Central memory CD4-positive, alpha-beta T cell (primary cell): ENCODE data around the gene SLC39A7.
A peak's percentile ranks its signal among the peaks of the same experiment; 100 is the strongest.

ENCODE experiments used
- DNase-seq: peaks from one replicate; pipeline ENCODE4 v3.0.0; 2022
- total RNA-seq, 3 experiments: gene quantifications; one replicate each; lab custom pipeline; 2026; lab: John Stamatoyannopoulos, UW

SLC39A7 gene, protein sequence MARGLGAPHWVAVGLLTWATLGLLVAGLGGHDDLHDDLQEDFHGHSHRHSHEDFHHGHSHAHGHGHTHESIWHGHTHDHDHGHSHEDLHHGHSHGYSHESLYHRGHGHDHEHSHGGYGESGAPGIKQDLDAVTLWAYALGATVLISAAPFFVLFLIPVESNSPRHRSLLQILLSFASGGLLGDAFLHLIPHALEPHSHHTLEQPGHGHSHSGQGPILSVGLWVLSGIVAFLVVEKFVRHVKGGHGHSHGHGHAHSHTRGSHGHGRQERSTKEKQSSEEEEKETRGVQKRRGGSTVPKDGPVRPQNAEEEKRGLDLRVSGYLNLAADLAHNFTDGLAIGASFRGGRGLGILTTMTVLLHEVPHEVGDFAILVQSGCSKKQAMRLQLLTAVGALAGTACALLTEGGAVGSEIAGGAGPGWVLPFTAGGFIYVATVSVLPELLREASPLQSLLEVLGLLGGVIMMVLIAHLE
- total RNA-seq: 24.1 to 93.3 (median 44.1) reads per million in 3 experiments

DNA sequence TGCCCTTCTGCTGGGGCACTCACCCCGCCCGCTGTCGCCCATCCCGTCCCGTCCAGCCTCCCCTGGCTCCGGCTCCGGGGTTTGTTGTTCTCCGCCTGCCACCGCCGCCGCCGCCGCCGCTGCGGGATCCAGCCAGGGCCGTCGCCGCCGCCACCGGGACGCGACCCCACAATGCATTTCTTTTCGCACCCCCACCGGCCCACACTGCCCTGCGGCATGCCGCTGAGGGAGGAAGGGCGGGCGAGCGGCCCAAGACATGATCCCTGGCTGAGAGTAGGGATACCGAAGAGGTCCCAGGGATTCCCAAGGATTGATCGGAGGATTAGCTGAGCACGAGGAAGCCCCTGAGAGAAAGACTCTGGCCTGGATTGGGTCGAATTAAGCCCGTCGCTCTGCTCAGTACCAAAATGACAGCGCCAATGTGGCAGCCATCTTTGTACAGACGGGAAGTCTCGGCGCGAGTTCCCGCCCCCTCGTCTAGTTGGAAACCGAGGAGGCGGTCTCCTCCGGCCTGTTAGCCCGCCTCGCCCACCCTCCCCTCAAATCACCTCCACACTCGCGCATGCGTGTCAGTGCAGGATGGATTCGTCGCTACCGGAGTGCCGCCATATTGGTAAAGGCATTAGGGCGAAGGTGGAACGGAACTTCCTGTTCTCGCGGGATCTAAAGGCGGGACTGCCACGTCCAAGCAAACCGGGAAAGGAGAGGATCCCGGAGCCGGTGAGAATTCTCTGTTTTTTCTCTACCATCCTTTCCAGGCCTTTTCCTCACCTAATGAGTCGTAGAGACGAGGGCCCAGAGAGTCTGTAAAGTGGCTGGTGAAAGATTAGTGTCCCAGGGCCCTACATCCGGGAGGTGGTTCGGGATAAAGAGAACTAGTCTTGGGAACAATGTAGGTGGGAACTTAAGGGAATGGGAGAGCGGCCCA, at the start of gene SLC39A7, which contains the start of gene RXRB:
Gene SLC39A7, plus strand, starts transcription at position 649 of the 928 bp plus-strand sequence. CDS start 379 bp downstream, outside the sequence.
Gene RXRB, minus strand, starts transcription at position 447 of the 928 bp plus-strand sequence. Its CDS starts 189 bp downstream, at position 258.
- peak; percentile 98 for DNase-seq

- no peak for DNase-seq
Observed at GRCh38 chr6:33151050-33151449, 49.6 kb upstream of the SLC39A7 start.

DNA sequence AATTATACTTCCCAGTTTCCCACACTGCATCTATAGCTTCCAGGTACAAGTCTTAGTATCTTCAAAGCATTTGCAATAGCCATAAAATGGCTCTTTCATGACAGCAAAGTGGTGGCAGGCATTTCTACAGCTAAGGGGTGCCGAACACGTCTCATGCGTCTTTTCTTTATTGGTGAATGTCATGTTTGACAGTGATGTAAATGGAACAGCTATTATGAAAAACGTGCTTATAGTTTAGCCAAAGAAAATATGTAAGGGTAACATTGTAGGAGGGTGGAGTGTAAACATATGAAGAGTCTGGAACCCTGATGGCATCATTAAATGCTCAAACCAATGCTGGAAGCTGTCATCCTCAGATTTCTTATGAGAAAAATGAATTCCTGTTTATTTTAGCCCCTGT, 46.3 kb upstream of the SLC39A7 start:
- DNase-seq: no peak

DNA sequence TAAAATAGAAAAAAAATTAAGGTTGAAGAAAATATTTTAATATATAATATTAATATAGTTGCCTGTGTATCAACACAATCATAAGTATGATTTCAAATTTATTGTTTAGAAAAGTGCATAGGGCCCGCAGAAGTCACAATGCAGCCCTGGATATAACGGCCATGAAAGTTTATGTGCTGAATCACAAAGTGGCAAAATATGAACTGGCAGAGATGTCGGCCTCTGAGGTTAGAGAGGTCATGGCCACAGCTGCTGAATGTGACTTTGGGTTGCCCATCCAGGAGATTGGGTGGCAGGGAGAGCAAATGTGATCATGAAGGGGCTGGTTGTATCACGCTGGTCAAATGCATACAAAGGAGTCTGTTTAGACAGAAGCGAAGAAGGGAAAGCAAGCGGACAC, 44.1 kb upstream of the SLC39A7 start:
- DNase-seq: no peak

- no peak for DNase-seq
Observed at GRCh38 chr6:33156964-33157363, 43.7 kb upstream of the SLC39A7 start.

GRCh38 chr6:33160096-33160495, 40.6 kb upstream of the SLC39A7 start:
- DNase-seq: no peak

- DNase-seq: no peak
Observed at GRCh38 chr6:33160728-33161344, 39.8 kb upstream of the SLC39A7 start.

DNA sequence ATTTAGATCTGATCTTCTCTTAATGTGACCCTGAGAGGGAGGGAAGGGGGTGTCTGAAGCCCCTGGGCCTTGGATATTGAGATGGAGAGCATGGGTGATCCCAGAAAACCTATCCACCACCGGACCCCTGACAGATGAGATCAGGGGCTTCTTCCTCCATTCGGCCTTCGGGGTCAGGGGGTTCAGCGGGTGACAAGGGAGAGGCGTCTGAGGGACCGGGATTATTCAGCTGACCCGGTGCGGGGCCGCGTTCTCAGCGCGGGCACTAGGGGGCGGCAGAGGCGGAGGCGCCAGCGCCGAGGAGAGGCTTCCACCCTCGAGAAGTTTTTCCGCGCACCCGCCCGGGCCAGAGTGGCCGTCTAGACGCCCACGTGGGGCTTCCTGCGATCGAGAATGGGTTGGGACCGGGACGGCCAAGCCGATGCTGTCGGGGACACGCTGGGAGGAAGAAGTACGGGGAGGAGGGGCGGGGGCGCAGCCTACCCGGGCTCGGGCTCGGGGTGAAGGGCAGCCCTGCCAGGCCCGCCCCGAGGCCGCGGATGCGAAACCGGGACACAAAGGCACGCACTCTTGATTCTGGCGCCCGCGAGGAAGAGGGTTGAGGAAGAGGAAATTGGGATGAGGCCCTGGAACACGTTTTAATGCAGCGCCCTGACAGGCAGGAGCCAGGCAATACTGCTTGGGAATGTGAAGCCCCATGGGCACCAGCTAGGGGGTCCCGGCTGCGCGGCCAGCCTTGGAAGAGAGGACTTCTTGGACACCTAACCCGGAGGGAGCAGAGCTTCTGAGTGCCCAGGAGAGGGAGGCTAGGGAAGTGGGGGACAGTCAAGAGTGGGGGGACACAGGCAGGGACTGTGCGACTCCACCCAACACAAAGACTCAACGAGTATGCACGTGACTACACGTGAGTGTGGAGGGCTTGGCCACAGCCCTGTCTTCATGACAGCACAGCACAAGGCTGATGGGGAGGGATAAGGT, 39.0 kb upstream of the SLC39A7 start:
- DNase-seq: peak; percentile 73

- no peak for DNase-seq
Observed at GRCh38 chr6:33163540-33163939, 37.1 kb upstream of the SLC39A7 start.

DNA sequence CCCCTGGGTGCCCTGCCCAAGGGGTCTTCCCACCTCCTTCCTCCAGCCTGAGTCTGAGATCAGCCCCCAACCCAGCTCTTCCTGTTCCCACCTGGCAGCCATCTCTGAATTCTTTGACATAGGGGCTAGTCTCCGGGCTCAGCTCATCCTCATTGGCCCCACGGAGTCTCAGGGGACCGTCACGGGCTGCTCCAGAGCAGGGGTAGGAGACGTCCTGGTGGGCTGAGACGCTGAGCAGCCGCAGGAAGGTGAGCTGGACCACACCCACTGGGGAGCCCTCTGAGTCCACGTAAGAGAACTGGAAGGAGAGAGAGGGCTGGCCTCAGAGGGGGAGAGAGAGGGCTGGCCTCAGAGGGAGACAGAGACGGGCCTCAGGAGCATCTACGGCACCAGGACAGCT, 36.5 kb upstream of the SLC39A7 start:
- DNase-seq: no peak

- no peak for DNase-seq
Observed at GRCh38 chr6:33164665-33165373, 35.8 kb upstream of the SLC39A7 start.

GRCh38 chr6:33165581-33166258, 34.9 kb upstream of the SLC39A7 start:
- no peak for DNase-seq

DNA sequence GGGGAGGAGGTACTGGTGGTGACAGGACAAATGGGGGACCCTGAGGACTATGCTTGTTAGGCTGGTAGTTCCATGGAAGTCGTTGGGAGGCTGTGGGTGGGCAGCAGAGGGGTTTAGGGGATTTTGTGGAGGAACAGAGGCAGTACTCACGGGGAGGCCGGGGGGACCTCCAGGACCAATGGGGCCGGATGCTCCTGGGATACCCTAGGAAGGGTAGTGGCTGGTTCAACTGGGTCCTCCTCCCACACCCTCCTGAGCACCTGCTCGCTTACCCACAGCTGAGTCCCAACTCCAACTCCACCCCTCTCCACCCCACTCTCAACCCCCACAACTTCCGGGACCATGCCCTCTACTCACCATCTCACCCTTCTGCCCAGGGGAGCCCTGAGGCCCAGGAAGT, 34.3 kb upstream of the SLC39A7 start:
- no peak for DNase-seq

DNA sequence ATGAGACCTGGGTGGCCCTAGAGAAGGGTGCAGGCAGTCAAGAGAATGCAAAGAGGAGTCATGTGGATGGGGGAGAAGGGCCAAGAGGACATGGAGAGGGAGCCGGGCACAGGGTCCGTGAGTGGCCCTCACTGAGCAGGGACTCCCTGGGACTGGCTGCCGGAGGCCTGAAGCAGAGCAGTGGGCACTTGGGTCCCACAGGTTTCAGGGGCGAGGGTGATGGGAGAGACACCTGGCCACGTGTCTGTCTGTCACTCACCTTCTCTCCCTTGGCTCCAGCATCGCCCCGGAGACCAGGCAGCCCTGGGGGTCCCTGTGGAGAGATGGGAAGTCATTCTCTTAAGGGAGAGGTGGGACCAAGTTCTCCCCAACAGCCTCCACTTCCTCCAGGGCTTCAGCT, 33.9 kb upstream of the SLC39A7 start:
- DNase-seq: no peak

GRCh38 chr6:33167374-33168283, 33.0 kb upstream of the SLC39A7 start:
- DNase-seq: no peak

DNA sequence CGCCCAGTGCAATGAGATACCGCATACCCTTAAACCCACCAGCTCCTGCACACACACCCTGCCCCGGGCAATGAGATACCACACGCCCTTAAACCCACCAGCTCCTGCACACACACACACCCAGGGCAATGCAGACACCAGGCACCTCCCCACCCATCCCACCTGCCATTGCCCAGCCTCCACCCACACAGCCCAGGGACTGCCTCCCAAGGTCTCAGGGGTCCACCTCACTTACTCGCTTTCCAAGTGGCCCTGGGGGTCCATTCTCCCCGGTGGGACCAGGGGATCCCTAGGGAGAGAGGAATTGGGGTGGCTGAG, 32.4 kb upstream of the SLC39A7 start:
- no peak for DNase-seq

GRCh38 chr6:33168639-33169038, 32.0 kb upstream of the SLC39A7 start:
- no peak for DNase-seq

GRCh38 chr6:33169291-33170175, 31.1 kb upstream of the SLC39A7 start:
- no peak for DNase-seq
